ENCODE data around the gene HRH3.

- TF ChIP-seq, protein P1, sequence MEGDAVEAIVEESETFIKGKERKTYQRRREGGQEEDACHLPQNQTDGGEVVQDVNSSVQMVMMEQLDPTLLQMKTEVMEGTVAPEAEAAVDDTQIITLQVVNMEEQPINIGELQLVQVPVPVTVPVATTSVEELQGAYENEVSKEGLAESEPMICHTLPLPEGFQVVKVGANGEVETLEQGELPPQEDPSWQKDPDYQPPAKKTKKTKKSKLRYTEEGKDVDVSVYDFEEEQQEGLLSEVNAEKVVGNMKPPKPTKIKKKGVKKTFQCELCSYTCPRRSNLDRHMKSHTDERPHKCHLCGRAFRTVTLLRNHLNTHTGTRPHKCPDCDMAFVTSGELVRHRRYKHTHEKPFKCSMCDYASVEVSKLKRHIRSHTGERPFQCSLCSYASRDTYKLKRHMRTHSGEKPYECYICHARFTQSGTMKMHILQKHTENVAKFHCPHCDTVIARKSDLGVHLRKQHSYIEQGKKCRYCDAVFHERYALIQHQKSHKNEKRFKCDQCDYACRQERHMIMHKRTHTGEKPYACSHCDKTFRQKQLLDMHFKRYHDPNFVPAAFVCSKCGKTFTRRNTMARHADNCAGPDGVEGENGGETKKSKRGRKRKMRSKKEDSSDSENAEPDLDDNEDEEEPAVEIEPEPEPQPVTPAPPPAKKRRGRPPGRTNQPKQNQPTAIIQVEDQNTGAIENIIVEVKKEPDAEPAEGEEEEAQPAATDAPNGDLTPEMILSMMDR (IDR thresholded peaks at IDR 0.05), result no peak
- no peak for TF ChIP-seq POLR2A (IDR thresholded peaks at IDR 0.05)
Observed at GRCh38 chr20:62262064-62262463, 42.0 kb upstream of the HRH3 start.

All from transverse colon (tissue), 3 donors.